Coronary artery (tissue), 2 donors: Measurements from ENCODE around the gene TMEM132D.

Source experiments
- DNase-seq: peaks from one replicate; pipeline ENCODE4 v3.0.0-alpha.2; 2017; ENCODE audit warnings: low spot score
- H3K27ac ChIP-seq, 2 donors: fragments of 200-600 bp; sonication (generic); one replicate each; pipeline ENCODE4 v1.5.1; 2016 to 2019
- H3K4me3 ChIP-seq: fragments of 200-600 bp; sonication (generic); 2 replicates; pipeline ENCODE4 v1.5.1; 2016; ENCODE audit warnings: mild to moderate bottlenecking, moderate library complexity
- CTCF ChIP-seq: fragments of 200-600 bp; sonication (generic); IDR thresholded peaks from one replicate; pipeline ENCODE4 v1.5.1; 2019; ENCODE audit warnings: antibody characterized with exemption

The TMEM132D gene

GRCh38 chr12:129385637-129385990 lies 518.2 kb downstream of the TMEM132D start:
- no peak overlapping the region for H3K4me3 ChIP-seq
- H3K27ac ChIP-seq, result no peak overlapping the region
- no peak for DNase-seq
- TF ChIP-seq CTCF, result no peak

- no peak for DNase-seq
- no peak overlapping the region for H3K27ac ChIP-seq
- no peak for TF ChIP-seq CTCF
- no peak overlapping the region for H3K4me3 ChIP-seq
Observed at GRCh38 chr12:129383956-129384355, 519.9 kb downstream of the TMEM132D start.

GRCh38 chr12:129381715-129382114 lies 522.1 kb downstream of the TMEM132D start:
- no peak overlapping the region for H3K27ac ChIP-seq
- no peak for TF ChIP-seq CTCF
- no peak for DNase-seq
- no peak overlapping the region for H3K4me3 ChIP-seq

GRCh38 chr12:129379076-129379804 lies 524.6 kb downstream of the TMEM132D start:
- TF ChIP-seq CTCF, result no peak
- Histone ChIP-seq H3K4me3 (no peak overlapping the region), H3K27ac (no peak overlapping the region)
- no peak for DNase-seq

GRCh38 chr12:129378496-129378895 lies 525.3 kb downstream of the TMEM132D start:
- DNase-seq, result no peak
- H3K4me3 ChIP-seq, result no peak overlapping the region
- no peak overlapping the region for H3K27ac ChIP-seq
- TF ChIP-seq CTCF, result no peak

GRCh38 chr12:129373746-129374145 lies 530.1 kb downstream of the TMEM132D start:
- no peak for DNase-seq
- Histone ChIP-seq H3K27ac (no peak overlapping the region), H3K4me3 (no peak overlapping the region)
- TF ChIP-seq CTCF, result no peak

- no peak for DNase-seq
- no peak for TF ChIP-seq CTCF
- Histone ChIP-seq H3K27ac (no peak overlapping the region), H3K4me3 (no peak overlapping the region)
Observed at GRCh38 chr12:129372876-129373275, 530.9 kb downstream of the TMEM132D start.
